Measurements from ENCODE around the gene TMEM222. TPM values are rescaled to one million over a fixed set of nuclear protein-coding genes. Genes with fewer than 3 reads are reported as not detected.

Gene TMEM222
- total and polyA plus RNA-seq, 10 of the 15 experiments (the other 5 are each of a cell fraction or from before 2014, with no cell fraction given), result 3.8 to 43.5 (median 35.4) TPM

- DNase-seq (ENCODE audit: low read depth, low spot score) (no peak), ATAC-seq (no peak), FAIRE-seq (no peak)
- peaks cover 52% of the 10 kb centered on the region for H3K79me2 ChIP-seq (ENCODE audit: control insufficient read depth, insufficient read depth, low read length)
- no peak overlapping the region for H3K9ac ChIP-seq (ENCODE audit: control insufficient read depth, insufficient read depth, low read length)
- H3K27me3 ChIP-seq (replicated peaks in 1 of 2; ENCODE audit: control insufficient read depth in 2 of 2, insufficient read depth in 2 of 2, low read length in 1 of 2), result no peaks in the 10 kb centered on the region
- BruUV-seq (replicated peaks), result no TSS peak
- no peaks in the 10 kb centered on the region for H3K9me3 ChIP-seq (replicated peaks; ENCODE audit: control insufficient read depth, insufficient read depth, low read length)
- H4K20me1 ChIP-seq (ENCODE audit: control insufficient read depth, insufficient read depth), result no peaks in the 10 kb centered on the region; the same call in 1 of the 2 replicates
- H3K36me3 ChIP-seq (ENCODE audit: control insufficient read depth in 2 of 2, insufficient read depth in 2 of 2, low read length in 1 of 2), result peaks cover 6 to 17% of the 10 kb centered on the region in 2 experiments
- H3K4me1 ChIP-seq (ENCODE audit: control insufficient read depth, insufficient read depth, low read length), result no peaks in the 10 kb centered on the region
- ChIA-PET POLR2A (no interaction called here), SMC1A (ENCODE audit: uncharacterized antibody, unreplicated experiment) (interaction anchor here (1.4 to 1.5 kb wide), 2 partner anchors 40 to 41 kb away, joined by 3 read pairs; partner anchors contain the start of gene MAP3K6), RAD21 (ENCODE audit: unreplicated experiment) (no interaction called here), CTCF (interaction anchor here (1.2 to 2.2 kb wide), 2 partner anchors 28 to 65 kb away, joined by 3 to 10 read pairs; no protein-coding TSS in a partner anchor)
- WGBS (ENCODE audit: insufficient coverage, insufficient replicate concordance, low lambda C conversion rate, missing lambda C conversion rate), result 99% methylated on average over 15 of the region's 15 CpGs
- no peak overlapping the region for H2AFZ ChIP-seq (ENCODE audit: control insufficient read depth, low read depth, low read length)
- intact Hi-C loops (cut with micrococcal nuclease; ENCODE audit: unreplicated experiment) (loop anchor here (10.0 kb wide), 1 partner anchor 340 kb away; no protein-coding TSS in a partner anchor), in situ Hi-C loops (cut with MboI) (no loop called here)
- no peak overlapping the region for H3K27ac ChIP-seq (ENCODE audit: control insufficient read depth, insufficient read depth)
- no peak overlapping the region for H3K4me3 ChIP-seq
- H3K4me2 ChIP-seq (ENCODE audit: control insufficient read depth, insufficient read depth), result no peak overlapping the region
- no peak for TF ChIP-seq ZZZ3 (IDR thresholded peaks at IDR 0.05; ENCODE audit: control insufficient read depth, insufficient read length, low read depth)
- TF ChIP-seq, protein P1, sequence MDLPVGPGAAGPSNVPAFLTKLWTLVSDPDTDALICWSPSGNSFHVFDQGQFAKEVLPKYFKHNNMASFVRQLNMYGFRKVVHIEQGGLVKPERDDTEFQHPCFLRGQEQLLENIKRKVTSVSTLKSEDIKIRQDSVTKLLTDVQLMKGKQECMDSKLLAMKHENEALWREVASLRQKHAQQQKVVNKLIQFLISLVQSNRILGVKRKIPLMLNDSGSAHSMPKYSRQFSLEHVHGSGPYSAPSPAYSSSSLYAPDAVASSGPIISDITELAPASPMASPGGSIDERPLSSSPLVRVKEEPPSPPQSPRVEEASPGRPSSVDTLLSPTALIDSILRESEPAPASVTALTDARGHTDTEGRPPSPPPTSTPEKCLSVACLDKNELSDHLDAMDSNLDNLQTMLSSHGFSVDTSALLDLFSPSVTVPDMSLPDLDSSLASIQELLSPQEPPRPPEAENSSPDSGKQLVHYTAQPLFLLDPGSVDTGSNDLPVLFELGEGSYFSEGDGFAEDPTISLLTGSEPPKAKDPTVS (IDR thresholded peaks at IDR 0.05; ENCODE audit: low read depth, low read length), result no peak
- TF ChIP-seq SKIL (IDR thresholded peaks at IDR 0.05; ENCODE audit: low read depth, poor library complexity, severe bottlenecking), result no peak
- TF ChIP-seq NFIC (IDR thresholded peaks at IDR 0.05; ENCODE audit: low read depth, low read length), result no peak
- no peak for TF ChIP-seq REST (IDR thresholded peaks at IDR 0.05; ENCODE audit: low read depth, low read length)
- TF ChIP-seq, protein P2, sequence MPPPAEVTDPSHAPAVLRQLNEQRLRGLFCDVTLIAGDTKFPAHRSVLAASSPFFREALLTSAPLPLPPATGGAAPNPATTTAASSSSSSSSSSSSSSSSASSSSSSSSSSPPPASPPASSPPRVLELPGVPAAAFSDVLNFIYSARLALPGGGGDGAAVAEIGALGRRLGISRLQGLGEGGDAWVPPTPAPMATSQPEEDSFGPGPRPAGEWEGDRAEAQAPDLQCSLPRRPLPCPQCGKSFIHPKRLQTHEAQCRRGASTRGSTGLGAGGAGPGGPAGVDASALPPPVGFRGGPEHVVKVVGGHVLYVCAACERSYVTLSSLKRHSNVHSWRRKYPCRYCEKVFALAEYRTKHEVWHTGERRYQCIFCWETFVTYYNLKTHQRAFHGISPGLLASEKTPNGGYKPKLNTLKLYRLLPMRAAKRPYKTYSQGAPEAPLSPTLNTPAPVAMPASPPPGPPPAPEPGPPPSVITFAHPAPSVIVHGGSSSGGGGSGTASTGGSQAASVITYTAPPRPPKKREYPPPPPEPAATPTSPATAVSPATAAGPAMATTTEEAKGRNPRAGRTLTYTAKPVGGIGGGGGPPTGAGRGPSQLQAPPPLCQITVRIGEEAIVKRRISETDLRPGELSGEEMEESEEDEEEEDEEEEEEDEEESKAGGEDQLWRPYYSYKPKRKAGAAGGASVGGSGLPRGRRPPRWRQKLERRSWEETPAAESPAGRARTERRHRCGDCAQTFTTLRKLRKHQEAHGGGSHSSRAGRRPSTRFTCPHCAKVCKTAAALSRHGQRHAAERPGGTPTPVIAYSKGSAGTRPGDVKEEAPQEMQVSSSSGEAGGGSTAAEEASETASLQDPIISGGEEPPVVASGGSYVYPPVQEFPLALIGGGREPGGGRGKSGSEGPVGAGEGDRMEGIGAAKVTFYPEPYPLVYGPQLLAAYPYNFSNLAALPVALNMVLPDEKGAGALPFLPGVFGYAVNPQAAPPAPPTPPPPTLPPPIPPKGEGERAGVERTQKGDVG (CRISPR knock-in tag; IDR thresholded peaks at IDR 0.05), result no peak
- no peak for TF ChIP-seq ASH2L (IDR thresholded peaks at IDR 0.05; ENCODE audit: borderline replicate concordance, low read depth)
- TF ChIP-seq NFXL1 (IDR thresholded peaks at IDR 0.05; ENCODE audit: borderline replicate concordance), result no peak
Observed at GRCh38 chr1:27325286-27325685, 3.3 kb downstream of the TMEM222 start.

Measured in GM12878 (cell line).